Activated CD4-positive, alpha-beta T cell treated with anti-CD3 and anti-CD28 coated beads, Interleukin-2, amount 50 U/mL, for 4 hours (primary cell): ENCODE measurements around the gene SPANXD.
"Not testable (repeated sequence)": the region's sequence is repeated elsewhere in the genome, so short reads cannot be mapped to it uniquely, and the experiment has no call there.

Experiments
- DNase-seq, 2 experiments: peaks; one replicate each; pipeline ENCODE4 v3.0.0-alpha.2; 2020

SPANXD gene, protein sequence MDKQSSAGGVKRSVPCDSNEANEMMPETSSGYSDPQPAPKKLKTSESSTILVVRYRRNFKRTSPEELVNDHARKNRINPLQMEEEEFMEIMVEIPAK

DNA sequence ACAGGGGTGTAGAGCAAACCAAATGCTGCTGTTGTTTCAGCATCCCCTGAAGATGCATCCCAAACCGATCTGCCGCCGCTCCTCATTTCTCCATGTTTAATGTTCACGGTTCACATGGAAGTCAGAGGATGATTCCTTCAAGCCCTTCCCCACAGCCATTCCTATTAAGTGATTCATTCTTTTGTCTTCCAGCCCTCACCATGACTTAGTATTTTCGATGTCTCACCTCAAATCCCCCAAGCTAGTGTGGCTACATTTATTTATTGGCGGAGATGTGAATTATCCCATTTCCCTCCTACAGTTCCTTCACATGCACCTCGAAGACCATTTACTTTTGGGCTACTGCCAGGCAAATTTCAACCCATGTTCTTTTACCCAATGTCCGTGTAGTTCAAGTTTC is at the start of gene SPANXD:
Gene SPANXD, minus strand, starts transcription at position 101 of the 400 bp plus-strand sequence. CDS start 334 bp downstream, outside the sequence.
- DNase-seq, result not testable (repeated sequence)

DNA sequence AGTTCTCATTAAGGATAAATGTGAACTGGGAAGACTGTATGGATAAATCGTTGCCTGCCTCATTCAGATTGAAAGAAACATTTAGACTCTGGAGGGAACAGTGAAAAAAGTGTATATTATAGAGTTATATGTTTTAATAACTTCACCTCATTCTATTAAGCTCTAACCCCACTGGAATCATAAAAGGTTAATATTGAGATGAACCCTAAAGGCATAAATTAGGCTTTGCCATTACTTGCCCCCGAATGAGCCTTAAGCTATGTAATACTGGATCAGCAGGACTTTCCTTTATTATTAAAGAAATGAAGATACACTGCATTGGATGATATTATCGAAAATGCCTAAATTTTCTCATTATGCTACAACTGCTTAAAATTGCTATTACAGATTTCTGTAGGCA is 44.1 kb upstream of the SPANXD start:
- DNase-seq, result no peak

DNA sequence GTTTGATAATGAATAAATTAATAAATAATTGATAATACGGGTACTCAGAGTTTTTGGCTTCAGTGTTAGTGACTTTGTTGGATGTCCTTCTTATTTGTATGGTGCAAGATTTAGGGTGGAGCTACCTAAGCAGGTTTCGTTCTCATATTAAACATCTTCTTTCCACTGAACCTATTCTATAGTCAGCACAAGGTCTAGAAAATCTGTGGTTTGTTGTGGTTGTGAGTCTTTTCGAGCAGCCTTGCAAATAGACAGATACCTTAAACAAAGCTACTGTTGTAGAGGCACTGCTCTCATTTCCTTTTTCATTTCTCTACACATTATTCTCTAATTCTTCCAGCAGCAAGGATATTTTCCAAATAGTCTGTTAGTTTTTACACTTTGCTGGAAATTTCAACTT is 38.1 kb upstream of the SPANXD start:
- no peak for DNase-seq

DNA sequence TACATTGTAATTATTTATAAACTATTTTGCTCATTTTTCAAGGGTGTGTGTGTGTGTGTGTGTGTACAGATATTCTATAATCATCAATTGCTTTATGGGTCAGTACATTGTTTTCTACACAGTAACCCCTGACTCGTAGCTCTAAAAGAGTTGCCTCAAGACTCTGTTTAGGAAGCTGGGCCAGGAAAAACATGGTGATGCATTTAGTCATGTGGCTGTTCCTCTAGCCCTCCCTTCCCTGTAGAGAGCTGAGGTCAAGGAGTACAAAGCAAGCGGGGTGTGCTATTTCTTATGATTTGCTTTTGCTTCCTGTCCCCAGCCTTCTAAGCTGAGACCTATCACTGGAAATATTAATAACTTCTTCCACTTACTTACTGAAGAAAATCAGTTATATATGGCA is 34.8 kb upstream of the SPANXD start:
- DNase-seq, result no peak

DNA sequence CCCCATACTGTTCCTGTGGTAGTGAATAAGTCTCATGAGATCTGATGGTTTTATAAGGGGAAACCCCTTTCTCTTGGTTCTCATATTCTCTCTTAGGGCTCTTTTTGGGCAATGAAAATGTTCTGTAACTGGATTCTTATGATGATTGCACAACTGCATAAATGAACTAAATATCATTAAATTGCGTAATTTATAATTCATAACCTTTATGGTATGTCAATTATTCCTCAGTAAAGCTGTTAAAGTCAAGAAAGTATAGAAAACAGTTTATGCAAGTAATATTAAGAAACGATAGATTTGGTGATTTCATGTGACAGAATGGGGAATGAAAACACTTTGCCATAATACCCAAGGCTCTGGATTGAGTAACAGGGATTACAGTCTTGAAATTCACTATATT is 33.5 kb upstream of the SPANXD start:
- no peak for DNase-seq

DNA sequence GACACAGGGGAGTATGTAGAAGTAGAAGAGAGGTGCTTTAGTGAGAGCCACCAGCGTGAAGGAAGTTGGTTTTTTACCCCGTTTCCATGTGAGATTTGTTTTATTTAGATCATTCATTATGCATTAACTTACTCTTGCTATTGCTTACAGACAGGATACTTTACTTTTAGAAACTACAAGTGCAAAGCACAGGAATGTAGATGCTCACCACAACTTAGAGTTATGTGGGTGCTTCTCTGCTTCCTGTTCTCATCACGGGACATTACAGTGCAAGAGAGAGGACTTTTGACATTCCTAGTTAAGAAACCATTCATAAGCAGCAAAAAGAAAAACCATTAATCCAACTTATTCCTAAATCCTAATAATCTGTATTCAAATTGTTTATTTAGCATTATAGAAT is 25.6 kb upstream of the SPANXD start:
- no peak for DNase-seq

DNA sequence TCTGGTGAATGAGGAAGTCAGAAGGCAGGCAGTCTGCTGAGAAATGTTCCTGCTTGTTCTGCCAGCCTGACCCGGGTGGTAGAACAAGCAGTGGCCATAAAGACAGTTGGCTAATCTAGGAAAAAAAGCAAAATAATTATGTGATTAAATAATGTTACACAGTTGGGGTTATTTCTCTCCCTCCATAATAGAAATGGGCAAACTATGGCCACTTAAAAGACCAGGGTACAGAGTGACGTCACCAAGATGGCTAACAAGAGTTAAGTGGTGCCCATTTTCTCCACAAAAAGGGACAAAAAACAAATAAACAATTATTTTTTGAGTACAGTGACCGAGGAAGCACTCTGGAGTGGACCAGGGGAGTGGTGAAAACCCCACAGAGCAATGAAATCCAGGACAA is 16.1 kb upstream of the SPANXD start:
- no peak for DNase-seq

DNA sequence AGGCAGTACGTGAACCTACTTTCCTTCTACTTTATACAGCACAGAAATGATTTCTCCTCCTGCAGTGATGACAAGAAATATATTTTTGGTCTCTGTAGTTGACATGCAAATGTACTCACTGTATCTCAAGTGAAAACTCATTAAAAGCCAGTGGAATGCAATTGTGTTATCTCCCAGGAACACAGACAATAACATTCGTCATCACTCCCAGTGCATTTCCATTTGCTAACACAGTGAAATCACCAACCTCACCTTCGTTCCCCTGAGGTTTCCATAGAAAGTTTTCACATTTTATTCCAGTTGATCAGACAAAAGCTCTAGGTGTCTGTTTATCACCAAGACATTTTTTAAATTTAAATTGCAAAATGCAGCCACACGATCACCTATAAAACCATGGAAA is 2.5 kb upstream of the SPANXD start:
- DNase-seq, result no peak

DNA sequence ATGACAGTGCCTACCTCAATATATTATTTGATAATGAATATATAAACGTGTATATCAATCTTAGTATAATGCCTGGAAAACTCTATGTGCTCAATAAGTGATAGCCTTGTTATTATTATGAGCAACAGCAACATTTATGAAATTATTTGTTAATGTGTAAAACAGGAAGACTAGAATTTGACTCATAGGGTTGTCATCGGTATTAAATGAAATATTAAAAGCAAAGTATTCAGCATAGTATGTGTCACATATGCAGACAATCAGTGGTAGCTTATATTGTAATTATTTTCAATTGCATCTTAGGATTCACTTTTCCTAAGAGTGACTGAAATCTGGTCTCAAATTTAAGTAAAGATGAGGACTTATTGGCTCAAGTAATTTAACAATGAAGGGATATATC is 24.6 kb downstream of the SPANXD start:
- DNase-seq, result no peak

DNA sequence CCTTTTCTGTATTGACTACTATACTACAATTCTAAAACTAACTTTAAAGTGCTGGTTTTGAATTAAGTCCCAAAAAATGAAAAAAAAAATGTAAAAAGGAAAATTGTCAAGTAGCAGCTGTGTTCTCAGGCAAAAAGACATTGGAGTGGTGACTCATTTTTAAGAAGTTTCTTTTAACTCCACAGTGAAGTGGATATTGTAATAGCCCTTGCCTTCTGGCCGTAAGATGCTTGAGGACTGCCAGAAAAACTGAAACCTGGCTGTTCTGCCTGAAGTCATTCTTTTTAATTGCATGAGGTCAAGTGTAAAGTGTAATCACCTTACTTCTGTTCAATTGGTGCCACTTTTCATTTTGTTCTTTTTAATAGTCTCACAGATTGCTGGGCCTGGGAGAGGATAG is 28.9 kb downstream of the SPANXD start:
- no peak for DNase-seq

DNA sequence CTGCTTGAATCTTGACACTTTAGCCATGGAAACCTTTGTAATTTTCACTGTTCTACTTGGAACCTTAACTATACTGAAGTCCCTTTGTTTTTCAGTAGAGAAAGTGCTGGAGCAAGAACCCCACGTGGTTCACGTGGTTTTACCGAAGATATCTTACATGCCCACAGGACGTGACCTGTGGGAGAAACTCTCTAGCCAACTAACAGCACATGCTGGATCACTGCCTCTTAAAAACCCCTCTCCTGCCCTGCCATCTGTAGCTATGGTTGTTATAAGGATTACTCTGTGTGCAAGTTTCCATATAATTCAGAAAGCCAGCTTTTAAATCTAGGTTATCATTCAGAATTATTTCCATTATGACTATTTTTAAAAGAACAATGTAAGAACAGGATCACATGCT is 30.2 kb downstream of the SPANXD start:
- DNase-seq, result no peak

DNA sequence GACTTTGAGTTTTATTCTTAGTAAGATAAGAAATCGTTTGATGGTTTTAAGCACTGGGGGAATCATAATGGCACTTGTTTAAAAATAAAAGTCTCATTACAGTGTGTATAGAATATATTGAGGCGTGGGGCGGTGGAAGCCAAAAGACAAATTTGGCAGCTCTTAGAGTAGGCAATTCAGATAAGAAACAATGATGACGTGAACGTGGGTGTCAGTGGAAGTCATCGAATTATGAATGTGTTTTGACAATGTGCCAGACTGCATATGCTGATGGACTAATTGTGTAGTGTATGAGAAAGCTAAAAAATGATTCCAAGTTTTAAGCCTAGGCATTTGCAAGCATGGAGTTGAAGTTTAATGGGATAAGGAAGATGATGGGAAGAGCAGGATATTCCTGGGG is 35.8 kb downstream of the SPANXD start:
- no peak for DNase-seq

DNA sequence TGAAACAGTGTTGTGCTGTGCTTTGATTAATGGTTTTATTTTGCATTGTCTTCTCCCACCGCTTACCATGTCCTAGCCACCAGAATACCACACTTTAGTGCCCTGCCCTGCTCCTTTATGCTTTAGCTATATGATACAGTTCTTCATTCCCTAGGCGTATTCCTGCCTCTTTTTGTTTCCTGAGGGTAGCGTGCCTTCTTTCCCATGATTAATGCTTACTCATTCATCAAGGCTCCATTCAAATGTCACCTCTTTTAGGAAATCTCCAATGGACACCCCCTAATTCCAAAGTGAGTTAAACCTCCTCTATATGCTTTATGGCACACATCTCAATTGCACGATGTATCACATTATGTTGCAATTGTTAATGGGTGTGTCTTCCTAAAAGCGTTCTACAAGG is 46.3 kb downstream of the SPANXD start:
- DNase-seq, result no peak
